ENCODE results near the gene CTNND2.

CTNND2 gene

GRCh38 chr5:11514705-11515432 is 389.4 kb downstream of the CTNND2 start:
- no peak for DNase-seq (ENCODE audit: low read depth)

DNA sequence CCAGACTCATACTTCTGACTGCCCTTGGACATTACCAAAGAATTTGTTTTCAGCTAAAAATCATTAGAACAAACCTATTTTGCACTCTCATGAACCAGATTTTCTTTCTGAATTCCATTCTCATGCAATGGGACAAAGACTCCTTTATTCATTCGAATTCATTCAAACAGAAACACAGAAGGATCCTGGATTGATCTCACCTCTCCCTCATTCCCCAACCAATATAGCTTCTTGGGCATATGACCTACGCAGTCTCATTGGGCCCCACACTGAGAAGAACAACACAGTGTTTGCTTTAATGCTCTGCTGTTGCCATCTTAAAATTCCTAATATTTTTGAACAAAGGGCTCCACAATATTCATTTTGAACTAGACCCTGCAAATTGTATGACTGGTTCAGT is 392.4 kb downstream of the CTNND2 start:
- no peak for DNase-seq (ENCODE audit: low read depth)

DNA sequence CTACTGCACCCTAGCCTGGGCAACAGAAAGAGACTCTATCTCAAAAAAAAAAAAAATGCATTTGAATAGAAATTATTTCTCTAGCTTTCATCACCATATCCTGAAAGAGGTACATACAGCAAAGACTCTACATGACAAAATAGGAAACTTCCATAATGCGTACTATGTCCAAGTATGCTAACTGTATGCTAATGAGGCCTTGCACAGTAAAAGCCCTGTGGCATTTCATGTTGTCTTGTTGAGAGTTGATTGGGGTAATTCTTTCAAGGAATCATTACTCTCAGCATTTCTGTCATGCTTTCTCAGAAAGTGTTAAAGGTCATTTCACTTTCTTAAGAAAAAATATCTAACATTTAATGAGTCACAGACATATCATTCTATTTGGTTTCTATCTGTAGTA is 393.4 kb downstream of the CTNND2 start:
- DNase-seq (ENCODE audit: low read depth), result no peak

DNA sequence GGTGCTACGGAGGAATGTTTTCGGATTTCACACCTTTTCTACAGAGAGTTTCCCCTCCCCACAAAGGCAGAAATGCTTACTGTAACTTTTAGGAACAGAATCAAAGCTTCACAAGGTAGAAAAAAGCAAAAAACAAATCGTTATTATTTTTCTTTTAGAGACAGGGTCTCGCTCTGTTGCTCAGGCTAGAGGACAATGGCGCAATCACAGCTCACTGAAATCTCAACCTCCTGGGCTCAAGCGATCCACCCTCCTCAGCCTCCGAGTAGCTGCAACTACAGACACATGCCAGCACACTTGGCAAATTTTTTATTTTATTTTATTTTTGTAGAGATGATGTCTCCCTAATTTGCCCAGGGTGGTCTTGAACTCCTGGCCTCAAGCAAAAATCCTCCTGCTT is 394.5 kb downstream of the CTNND2 start:
- DNase-seq (ENCODE audit: low read depth), result no peak

DNA sequence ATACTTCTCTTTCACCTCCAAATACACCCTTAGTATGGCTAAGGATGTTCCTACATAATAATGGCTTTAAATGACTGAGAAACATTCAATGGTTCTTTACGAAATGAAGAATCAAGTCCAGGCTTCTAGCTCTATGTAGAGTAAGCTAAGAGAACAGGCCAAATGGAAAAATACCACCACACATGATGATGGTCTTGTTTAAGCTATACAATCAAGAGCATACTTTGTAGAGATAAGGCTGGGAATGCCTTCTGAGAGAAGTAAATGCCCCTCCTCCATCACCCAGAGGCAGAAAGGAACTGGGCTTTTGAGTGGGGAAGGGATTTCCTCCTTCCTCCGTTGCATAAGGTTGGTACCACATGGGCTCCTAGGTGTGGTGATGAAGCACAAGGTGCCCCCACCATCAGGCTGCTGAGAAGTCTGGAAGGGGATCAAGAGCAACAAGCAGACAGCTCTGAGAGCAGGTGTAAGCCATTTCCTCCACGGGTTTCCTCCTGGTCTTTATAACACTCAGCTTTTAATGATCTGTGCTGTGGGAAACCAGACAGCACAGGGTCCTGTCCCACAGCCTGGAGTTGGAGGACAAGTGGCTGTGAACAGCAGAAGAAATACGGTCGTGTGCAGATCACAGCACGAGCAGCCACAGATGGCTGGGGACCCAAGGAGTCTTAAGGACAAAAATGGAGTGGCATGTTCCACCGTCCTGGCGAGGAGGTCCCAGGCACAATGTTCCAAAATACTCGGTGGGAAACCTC is 396.9 kb downstream of the CTNND2 start:
- no peak for DNase-seq (ENCODE audit: low read depth)

GRCh38 chr5:11504886-11505193 is 399.4 kb downstream of the CTNND2 start:
- DNase-seq (ENCODE audit: low read depth), result peak; percentile 4

GRCh38 chr5:11504065-11504885 is 400.0 kb downstream of the CTNND2 start:
- no peak for DNase-seq (ENCODE audit: low read depth)

DNA sequence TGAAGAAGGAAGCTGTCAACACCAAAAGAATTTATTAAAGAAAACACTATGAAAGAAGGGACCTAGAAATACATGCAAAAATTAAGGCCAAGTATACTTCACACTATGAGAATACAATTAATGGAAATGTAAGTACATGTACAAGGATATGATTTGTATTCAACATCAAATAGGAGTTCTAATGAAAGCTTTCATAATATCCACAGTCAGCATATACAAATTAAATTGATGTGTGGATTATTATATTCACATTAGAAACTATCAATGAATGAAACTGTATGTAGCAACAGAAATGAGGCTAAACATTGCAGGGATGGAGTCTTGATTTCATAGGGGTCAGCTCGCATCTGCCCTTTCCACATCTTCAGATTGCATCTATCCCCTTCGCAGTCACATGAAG is 401.5 kb downstream of the CTNND2 start:
- no peak for DNase-seq (ENCODE audit: low read depth)

GRCh38 chr5:11497651-11498050 is 406.6 kb downstream of the CTNND2 start:
- no peak for DNase-seq (ENCODE audit: low read depth)

- DNase-seq (ENCODE audit: low read depth), result no peak
Measured at GRCh38 chr5:11496137-11496719, 408.0 kb downstream of the CTNND2 start.

DNA sequence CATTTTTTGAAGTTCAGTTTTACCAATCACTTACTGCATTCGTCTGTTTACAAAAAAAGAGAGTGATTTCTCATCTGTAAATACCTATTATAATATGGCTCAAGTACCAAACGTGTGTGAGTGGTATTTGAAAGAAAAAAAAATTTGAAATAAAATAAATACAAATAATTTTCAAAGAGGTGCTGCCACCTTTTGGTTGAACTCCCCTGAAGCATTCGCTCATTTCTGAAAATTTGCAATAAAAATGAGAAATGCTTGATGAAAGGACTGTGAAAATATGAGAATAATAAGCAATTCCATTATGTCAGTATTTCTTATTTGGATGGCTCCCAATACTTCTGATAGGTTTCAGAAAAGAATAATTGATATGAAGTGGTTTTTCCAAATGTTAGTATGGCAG is 409.9 kb downstream of the CTNND2 start:
- peak; percentile 1 for DNase-seq (ENCODE audit: low read depth)

DNA sequence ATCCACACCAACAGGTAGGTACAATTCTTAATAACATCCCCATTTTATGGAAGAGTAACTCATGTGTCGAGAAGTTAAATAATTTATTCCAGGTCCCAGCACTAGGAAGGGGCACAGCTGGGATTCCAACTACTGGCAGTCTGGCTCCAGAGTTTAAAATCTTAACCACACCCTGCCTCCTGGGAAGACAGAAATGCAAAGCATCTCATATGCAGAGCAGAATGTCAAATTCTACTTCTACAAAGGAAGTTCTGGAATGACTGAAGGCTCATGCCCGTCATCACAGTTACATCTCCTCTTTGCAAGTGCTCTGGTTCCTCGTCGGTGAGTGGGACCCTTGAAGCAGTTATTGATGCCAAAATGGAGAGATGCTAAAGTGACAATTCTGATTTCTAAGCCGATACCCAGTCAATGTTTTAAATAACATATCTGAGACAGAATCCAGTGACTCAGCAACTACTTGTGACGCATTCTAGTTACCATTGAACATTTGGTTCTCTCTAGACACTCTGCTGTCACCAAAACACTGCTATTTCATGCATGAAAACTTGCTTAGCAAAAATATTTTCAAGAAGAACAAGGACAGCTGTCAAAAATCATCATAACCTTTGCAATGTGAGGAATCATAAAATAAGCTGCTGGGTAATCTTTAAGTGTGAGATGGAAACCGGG is 412.7 kb downstream of the CTNND2 start:
- DNase-seq (ENCODE audit: low read depth), result no peak

DNA sequence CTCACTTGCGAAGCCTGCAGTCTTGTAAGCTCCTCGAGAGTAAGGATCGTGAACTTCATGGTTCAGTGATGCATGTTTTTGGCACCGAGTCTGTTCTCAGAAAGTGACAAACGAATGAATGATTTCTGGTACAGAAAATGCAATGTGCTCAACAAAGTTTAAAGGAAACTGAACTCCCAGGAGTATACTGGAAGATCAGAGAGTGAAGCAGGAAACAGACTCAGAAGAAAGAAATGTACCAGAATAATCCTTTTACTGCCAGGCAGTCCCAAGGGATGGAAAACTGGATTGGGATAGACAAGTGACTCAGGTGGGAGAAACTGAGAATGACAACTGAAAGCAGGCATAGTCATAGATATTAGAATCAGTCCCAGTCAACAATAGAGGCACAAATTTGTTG is 420.6 kb downstream of the CTNND2 start:
- no peak for DNase-seq (ENCODE audit: low read depth)

GRCh38 chr5:11482011-11482410 is 422.2 kb downstream of the CTNND2 start:
- DNase-seq (ENCODE audit: low read depth), result no peak

DNA sequence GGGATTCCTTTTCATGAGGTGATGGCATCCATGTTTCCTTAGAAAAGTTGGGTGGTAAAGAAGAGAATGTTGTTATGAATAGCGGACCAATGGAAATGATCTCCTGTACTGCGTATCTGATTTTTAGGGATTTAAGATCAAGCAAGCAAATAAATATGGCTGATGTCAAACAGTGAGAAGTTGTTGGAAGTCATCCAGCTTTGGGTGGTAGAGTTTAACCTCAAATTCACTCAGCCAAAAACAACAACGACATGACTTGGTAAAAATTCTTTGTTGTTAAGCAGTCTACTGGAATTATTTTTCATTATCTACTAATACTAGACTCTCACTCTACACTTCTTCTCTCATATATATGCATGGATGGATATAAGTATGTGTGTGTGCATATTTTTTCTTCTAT is 426.5 kb downstream of the CTNND2 start:
- peak; percentile 2 for DNase-seq (ENCODE audit: low read depth)

GRCh38 chr5:11476866-11477265 is 427.4 kb downstream of the CTNND2 start:
- DNase-seq (ENCODE audit: low read depth), result no peak

GRCh38 chr5:11468334-11469039 is 435.8 kb downstream of the CTNND2 start:
- no peak for DNase-seq (ENCODE audit: low read depth)

DNA sequence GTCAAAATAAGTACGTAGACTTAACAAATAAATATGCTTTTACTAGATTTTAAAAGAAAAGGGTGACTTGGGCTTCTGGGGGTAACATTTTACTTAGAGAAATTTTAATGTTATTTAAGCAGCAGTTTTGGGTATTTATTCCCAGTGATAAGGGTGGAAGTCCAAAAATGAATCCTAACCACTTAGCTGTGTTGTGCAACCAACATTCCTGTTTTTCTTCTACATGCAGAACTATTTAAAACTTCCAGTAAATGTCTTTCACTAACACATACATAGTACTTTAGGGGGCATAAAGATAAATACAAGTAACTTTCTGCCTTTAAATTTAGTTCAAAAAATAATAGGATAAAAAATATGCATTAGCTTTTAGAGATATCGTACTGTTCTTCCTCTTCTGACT is 436.7 kb downstream of the CTNND2 start:
- DNase-seq (ENCODE audit: low read depth), result no peak

DNA sequence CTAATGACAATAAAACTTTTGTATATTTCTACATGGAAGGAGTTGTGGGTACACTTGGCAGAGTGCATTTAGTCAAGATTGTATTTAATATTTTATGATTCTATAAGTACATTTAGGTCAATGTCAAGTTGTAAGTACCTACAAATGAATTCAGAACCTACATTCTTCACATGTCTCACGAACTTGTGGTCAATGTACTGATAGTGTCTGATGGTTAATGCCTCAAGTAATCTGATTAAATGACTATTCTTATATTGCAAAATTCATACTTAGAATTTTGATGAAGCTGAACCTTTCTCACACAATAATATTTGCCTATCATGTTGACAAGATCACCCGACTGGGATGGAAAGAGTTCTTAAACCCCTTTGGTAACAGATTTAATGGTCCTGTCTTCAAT is 444.5 kb downstream of the CTNND2 start:
- no peak for DNase-seq (ENCODE audit: low read depth)

DNA sequence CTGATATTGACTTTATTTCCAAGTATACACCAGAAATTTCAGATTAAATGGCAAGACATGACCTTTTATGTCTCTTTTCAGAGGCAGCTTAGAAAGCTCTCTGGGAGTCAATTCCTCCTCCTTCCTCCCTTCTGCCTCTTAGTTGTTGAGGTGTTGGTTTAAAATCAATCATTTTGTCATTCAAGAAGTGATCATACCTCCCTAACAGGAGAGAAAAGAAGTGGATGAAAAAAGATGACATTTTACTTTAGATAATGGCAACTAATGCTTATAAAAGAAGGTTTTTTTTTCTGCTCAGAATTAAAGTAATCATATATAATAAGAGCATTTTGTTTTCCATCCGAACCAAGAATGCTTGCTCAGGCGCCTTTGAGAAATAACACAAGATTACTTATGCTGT is 448.7 kb downstream of the CTNND2 start:
- DNase-seq (ENCODE audit: low read depth), result no peak

DNA sequence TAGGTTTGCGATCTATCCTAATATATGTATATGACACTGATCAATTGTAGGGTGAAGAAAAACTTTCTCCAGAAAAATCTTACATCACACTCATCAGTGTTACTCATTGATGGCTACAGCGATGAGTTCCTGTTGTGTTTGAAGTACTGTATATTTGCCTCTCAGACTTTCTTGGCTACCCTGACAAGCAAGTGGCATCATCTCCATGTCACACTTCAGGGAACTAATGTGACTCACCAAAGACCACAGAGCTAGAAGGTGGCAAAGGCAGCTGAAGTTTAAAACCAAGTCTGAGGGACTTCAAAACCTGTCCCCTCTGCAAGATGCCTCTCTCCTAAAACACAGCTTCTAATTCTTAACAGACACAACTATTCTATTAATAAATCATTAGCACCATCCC is 451.4 kb downstream of the CTNND2 start:
- DNase-seq (ENCODE audit: low read depth), result no peak
